Cardiac fibroblast (primary cell): ENCODE data around the gene NCMAP.
"Not testable (repeated sequence)": the region's sequence is repeated elsewhere in the genome, so short reads cannot be mapped to it uniquely, and the experiment has no call there.

ENCODE experiments used
- DNase-seq, 2 donors: peaks; one replicate each; pipeline versions ENCODE4 v3.0.0 to v3.0.0-alpha.2; 2010; ENCODE audit warnings: low read depth in 2 of 2
- H3K4me3 ChIP-seq, 2 donors: replicated peaks in 1 of 2; 1 replicate in 1 of 2; 2 replicates in 1 of 2; pipeline ENCODE4 v1.5.1; 2011; ENCODE audit warnings: low read depth in 2 of 2, low read length in 2 of 2, mild to moderate bottlenecking in 2 of 2, moderate library complexity in 1 of 2
- TF ChIP-seq, protein P1 (sequence below): IDR thresholded peaks from one replicate; pipeline ENCODE4 v1.5.1; 2011; ENCODE audit warnings: low read depth, mild to moderate bottlenecking, low read length, inconsistent platforms

The NCMAP gene

DNA sequence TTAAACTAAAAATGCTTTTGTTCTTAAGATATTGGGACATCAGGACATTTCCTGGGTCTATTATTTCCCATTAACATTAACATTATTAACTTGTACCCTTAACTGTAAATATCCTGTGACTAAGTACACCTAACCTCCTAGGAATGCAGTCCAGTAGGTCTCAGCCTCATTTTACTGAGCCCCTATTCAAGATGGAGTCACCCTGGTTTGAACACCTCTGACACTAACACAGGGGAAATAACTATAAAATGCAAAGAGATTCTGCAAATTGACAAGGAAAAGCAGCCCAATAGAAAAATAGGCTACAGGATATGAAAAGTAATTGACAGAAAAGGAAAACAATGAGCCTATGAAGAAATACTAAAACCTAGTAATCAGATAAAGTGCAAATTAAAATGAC is 11.6 kb upstream of the NCMAP start:
- no peak overlapping the region for H3K4me3 ChIP-seq
- TF ChIP-seq, protein P1, sequence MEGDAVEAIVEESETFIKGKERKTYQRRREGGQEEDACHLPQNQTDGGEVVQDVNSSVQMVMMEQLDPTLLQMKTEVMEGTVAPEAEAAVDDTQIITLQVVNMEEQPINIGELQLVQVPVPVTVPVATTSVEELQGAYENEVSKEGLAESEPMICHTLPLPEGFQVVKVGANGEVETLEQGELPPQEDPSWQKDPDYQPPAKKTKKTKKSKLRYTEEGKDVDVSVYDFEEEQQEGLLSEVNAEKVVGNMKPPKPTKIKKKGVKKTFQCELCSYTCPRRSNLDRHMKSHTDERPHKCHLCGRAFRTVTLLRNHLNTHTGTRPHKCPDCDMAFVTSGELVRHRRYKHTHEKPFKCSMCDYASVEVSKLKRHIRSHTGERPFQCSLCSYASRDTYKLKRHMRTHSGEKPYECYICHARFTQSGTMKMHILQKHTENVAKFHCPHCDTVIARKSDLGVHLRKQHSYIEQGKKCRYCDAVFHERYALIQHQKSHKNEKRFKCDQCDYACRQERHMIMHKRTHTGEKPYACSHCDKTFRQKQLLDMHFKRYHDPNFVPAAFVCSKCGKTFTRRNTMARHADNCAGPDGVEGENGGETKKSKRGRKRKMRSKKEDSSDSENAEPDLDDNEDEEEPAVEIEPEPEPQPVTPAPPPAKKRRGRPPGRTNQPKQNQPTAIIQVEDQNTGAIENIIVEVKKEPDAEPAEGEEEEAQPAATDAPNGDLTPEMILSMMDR: no peak
- peak in 1 of 2 donors; percentile 15 for DNase-seq

DNA sequence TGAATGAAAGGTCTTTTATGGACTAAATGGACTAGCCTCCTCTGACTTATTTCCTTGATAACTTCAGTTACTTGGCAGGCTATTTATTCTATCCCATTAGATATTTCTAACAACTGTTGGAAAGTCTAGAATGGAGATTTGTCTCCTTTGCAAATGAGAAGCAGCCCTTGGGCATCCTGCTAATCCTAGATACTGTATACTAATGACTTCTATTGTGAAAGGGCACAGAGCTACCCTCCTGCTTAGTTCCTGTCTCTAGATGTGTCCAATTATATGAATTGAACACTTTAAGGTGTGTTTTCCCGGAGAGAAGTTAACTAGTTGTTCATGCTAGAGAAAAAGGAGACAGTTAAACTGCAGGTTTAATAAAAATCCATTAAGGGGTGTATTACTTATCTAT is 10.2 kb upstream of the NCMAP start:
- H3K4me3 ChIP-seq: no peak overlapping the region
- TF ChIP-seq, protein P1: no peak
- no peak for DNase-seq

DNA sequence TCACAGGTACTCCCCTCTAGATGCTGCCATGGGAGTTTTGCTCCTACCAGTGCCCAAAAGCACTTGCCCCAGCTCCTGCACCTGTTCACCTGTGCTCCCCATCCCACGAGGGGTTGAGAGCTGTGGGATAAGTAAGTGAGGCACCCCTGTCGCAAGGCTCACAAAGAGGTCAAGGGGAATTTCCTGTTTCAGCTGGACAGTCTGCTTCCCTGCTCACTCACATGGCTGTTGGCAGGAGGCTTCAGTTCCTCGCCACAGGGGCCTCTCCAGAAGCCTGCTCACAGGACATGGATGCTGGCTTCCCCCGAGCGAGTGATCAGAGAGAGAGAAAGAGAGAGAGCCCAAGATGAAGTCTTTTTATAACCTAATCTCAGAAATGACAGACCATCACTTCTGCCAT is 8.7 kb upstream of the NCMAP start:
- TF ChIP-seq, protein P1: no peak
- no peak for DNase-seq
- no peak overlapping the region for H3K4me3 ChIP-seq

DNA sequence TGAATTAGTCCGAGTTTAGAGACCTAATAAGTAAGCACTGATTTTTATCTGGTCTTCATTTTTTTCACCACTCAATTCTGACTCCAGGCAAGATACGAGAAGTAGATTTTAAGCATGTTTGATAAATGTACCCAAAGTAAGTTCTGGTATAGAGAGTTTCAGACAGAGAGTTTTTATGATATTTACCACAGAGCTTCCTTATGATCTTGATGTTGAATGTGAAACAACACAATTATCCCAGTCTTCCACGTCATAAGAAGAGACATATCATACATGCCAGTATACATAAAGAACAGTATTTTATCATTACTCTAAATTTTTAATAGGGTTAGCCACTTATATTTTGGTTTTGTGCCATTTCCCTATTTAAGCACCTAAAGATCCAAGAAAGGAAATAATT is 7.8 kb upstream of the NCMAP start:
- no peak for DNase-seq
- H3K4me3 ChIP-seq: no peak overlapping the region
- TF ChIP-seq, protein P1: no peak

DNA sequence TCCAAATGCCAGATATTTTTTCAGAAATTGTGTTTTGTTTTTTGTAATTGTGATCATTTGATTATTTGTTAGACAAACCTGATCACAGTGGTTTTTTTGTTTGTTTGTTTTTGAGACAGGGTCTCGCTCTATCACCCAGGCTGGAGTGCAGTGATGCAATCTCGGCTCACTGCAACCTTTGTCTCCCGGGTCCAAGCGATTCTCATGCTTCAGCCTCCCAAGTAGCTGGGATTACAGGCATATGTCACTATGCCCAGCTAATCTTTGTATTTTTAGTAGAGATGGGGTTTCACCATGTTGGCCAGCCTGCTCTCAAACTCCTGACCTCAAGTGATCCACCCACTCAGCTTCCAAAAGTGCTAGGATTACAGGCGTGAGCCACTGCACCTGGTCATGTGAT is 6.7 kb upstream of the NCMAP start:
- H3K4me3 ChIP-seq, DNase-seq: not testable (repeated sequence)

DNA sequence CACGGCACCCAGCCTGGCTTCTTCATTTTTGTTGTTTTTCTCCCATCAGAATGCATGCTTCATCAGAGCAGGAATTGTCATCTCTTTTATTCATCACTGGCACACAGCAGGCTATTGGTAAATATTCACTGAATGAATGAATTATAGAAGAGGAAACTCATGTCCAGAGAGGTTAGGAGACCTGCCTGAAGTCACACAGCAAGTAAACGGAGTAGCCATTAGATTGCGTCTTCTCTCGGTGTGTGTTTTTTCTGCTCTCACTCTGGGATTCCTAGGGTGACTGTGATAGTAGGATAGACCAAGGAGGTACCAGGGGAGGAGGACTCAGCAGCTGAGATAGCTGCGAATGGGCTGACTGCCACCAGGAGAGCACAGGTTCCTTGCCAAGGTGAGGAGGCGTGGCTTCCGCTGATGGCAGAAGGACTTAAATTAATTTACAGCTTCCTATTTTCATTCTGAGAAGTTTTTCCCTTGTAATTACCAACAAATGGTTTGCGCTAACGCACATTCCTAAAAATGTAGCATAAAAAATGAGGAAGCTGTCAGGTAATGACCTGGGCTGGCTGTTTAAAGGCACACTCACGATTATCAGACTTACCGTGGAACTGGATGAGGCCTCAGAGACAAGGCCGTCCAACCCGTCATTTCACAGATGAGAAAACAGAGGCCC is 4.5 kb upstream of the NCMAP start:
- TF ChIP-seq, protein P1: no peak
- no peak for DNase-seq
- H3K4me3 ChIP-seq: no peak overlapping the region

DNA sequence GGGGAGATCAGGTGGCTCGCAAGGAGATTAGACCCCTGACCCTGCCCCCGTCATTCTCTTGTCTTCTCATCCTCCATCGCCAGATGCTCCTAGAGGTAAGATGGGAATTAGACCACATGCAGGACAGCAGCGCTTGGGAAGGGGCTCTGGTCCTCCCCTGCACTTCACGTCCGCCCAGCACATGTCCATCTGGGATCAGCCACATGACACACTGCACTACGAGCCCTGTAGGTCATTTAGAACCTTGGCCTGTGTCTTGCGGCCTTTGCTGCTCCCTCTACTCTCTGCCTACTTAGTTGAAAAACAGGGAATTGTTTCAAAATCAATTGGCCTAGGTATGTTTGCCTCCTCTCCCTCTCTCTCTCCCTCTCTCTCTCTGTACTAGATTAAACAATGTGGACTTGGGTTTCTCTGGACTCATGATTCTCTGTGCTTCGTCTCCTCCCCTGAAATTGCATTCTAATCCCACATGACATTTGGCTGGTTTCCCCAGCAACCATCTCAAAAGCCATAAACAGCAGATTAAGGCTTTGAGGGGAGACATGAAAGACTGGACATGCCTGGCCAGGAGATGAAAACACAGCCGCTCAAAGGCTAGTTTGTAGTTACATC is 3.8 kb upstream of the NCMAP start:
- no peak overlapping the region for H3K4me3 ChIP-seq
- TF ChIP-seq, protein P1: no peak
- peak in 1 of 2 donors; percentile 54 for DNase-seq
